WTC11 (cell line): Measurements from ENCODE around the gene IVL.

Experiments
- ATF3 ChIP-seq: sonication (generic); formaldehyde crosslinking; conservative IDR thresholded peaks from 2 replicates; pipeline ENCODE4 v1.8.1; 2022; ENCODE audit warnings: mild to moderate bottlenecking, missing genetic modification reagents
- CBFB ChIP-seq: sonication (generic); formaldehyde crosslinking; IDR thresholded peaks from 2 replicates; pipeline ENCODE4 v1.8.1; 2022; ENCODE audit warnings: mild to moderate bottlenecking, low read depth, missing genetic modification reagents
- CTCF ChIP-seq: fragments of 200-600 bp; IDR thresholded peaks from 2 replicates; pipeline ENCODE4 v1.8.0; 2022; ENCODE audit warnings: antibody characterized with exemption
- EMX1 ChIP-seq: fragments of 250-450 bp; sonication (Bioruptor Pico); IDR thresholded peaks from 2 replicates; pipeline ENCODE4 v1.8.0; 2021; ENCODE audit warnings: mild to moderate bottlenecking
- ETV6 ChIP-seq: sonication (generic); formaldehyde crosslinking; IDR thresholded peaks from 2 replicates; pipeline ENCODE4 v1.8.1; 2022; ENCODE audit warnings: mild to moderate bottlenecking, missing genetic modification reagents
- HMGXB4 ChIP-seq: sonication (generic); formaldehyde crosslinking; IDR thresholded peaks from 2 replicates; pipeline ENCODE4 v1.8.1; 2023; ENCODE audit warnings: mild to moderate bottlenecking, moderate library complexity, missing genetic modification reagents
- MAX ChIP-seq: sonication (generic); formaldehyde crosslinking; IDR thresholded peaks from 2 replicates; pipeline ENCODE4 v1.8.0; 2022; ENCODE audit warnings: mild to moderate bottlenecking, missing genetic modification reagents
- NFYB ChIP-seq: sonication (generic); formaldehyde crosslinking; conservative IDR thresholded peaks from 2 replicates; pipeline ENCODE4 v1.8.0; 2022; ENCODE audit warnings: low read depth, missing genetic modification reagents
- NR2C2 ChIP-seq: sonication (generic); formaldehyde crosslinking; IDR thresholded peaks from 2 replicates; pipeline ENCODE4 v1.8.0; 2022; ENCODE audit warnings: mild to moderate bottlenecking, missing genetic modification reagents
- NR3C1 ChIP-seq: sonication (generic); formaldehyde crosslinking; conservative IDR thresholded peaks from 2 replicates; pipeline ENCODE4 v1.8.1; 2023; ENCODE audit warnings: low read depth, mild to moderate bottlenecking, missing genetic modification reagents
- SP1 ChIP-seq: sonication (generic); formaldehyde crosslinking; conservative IDR thresholded peaks from 2 replicates; pipeline ENCODE4 v1.8.1; 2022; ENCODE audit warnings: missing genetic modification reagents
- USF2 ChIP-seq: sonication (generic); formaldehyde crosslinking; IDR thresholded peaks from 2 replicates; pipeline ENCODE4 v1.8.1; 2023; ENCODE audit warnings: mild to moderate bottlenecking, missing genetic modification reagents, moderate library complexity
- ZNF416 ChIP-seq: fragments of 250-450 bp; sonication (Bioruptor Pico); IDR thresholded peaks from 2 replicates; pipeline ENCODE4 v1.9.0; 2021; ENCODE audit warnings: mild to moderate bottlenecking, inconsistent platforms

- TF ChIP-seq CTCF (no peak), ATF3 (no peak), NFYB (CRISPR knock-in tag) (no peak), ETV6 (no peak), NR3C1 (CRISPR knock-in tag) (no peak), MAX (CRISPR knock-in tag) (no peak), USF2 (CRISPR knock-in tag) (no peak), EMX1 (CRISPR knock-in tag) (no peak), ZNF416 (CRISPR knock-in tag) (no peak), SP1 (no peak), NR2C2 (CRISPR knock-in tag) (no peak), HMGXB4 (CRISPR knock-in tag) (no peak), CBFB (CRISPR knock-in tag) (no peak)
Measured at GRCh38 chr1:152919071-152919470, 10.7 kb downstream of the IVL start.
